Neural progenitor cell (in vitro differentiated cells): Measurements from ENCODE around the gene SLC25A4. TPM values are rescaled to one million over a fixed set of nuclear protein-coding genes. Genes with fewer than 3 reads are reported as not detected.

Experiments
- DNase-seq: peaks from one replicate; pipeline ENCODE4 v3.0.0-alpha.2; 2016; ENCODE audit warnings: low spot score
- H2AFZ ChIP-seq: fragments of 200-600 bp; sonication (generic); replicated peaks from 2 replicates; pipeline ENCODE4 v1.6.1; 2016; ENCODE audit warnings: antibody characterized with exemption
- H3F3A ChIP-seq: fragments of 200-600 bp; sonication (generic); 2 replicates; pipeline ENCODE4 v1.6.1; 2016; ENCODE audit warnings: antibody characterized with exemption, low read depth
- H3K27ac ChIP-seq: fragments of 200-600 bp; sonication (generic); 2 replicates; pipeline ENCODE4 v1.5.1; 2016; ENCODE audit warnings: mild to moderate bottlenecking
- H3K27me3 ChIP-seq: fragments of 200-600 bp; sonication (generic); 2 replicates; pipeline ENCODE4 v1.6.1; 2016; ENCODE audit warnings: mild to moderate bottlenecking, moderate library complexity
- H3K36me3 ChIP-seq: fragments of 200-600 bp; sonication (generic); 2 replicates; pipeline ENCODE4 v1.5.1; 2016
- H3K4me1 ChIP-seq: fragments of 200-600 bp; sonication (generic); 2 replicates; pipeline ENCODE4 v1.6.1; 2016; ENCODE audit warnings: mixed run types
- H3K4me2 ChIP-seq: fragments of 200-600 bp; sonication (generic); 2 replicates; pipeline ENCODE4 v1.6.1; 2016
- H3K4me3 ChIP-seq: fragments of 200-600 bp; sonication (generic); 2 replicates; pipeline ENCODE4 v1.5.1; 2016
- H3K79me2 ChIP-seq: fragments of 200-600 bp; sonication (generic); 2 replicates; pipeline ENCODE4 v1.6.1; 2016; ENCODE audit warnings: low read depth
- H3K9ac ChIP-seq: fragments of 200-600 bp; sonication (generic); 2 replicates; pipeline ENCODE4 v1.6.1; 2016
- H3K9me3 ChIP-seq: fragments of 200-600 bp; sonication (generic); 2 replicates; pipeline ENCODE4 v1.5.1; 2016; ENCODE audit warnings: low read depth
- H4K20me1 ChIP-seq: fragments of 200-600 bp; sonication (generic); 2 replicates; pipeline ENCODE4 v1.6.1; 2016; ENCODE audit warnings: low read depth
- H3K27ac Mint-ChIP-seq: 3 replicates; pipeline ENCODE4 v1.8.0; 2021; ENCODE audit warnings: mixed read lengths
- H3K27me3 Mint-ChIP-seq: 2 replicates; pipeline ENCODE4 v1.8.0; 2022; ENCODE audit warnings: low read depth, mild to moderate bottlenecking, inconsistent platforms, moderate library complexity, mixed read lengths; ENCODE audit not compliant: insufficient read depth
- H3K36me3 Mint-ChIP-seq: 3 replicates; pipeline ENCODE4 v1.8.0; 2021; ENCODE audit warnings: mixed read lengths
- H3K4me1 Mint-ChIP-seq: 3 replicates; pipeline ENCODE4 v1.8.0; 2021; ENCODE audit warnings: mixed read lengths
- H3K4me3 Mint-ChIP-seq: 3 replicates; pipeline ENCODE4 v1.8.0; 2021; ENCODE audit warnings: mild to moderate bottlenecking, moderate library complexity, mixed read lengths
- H3K9me3 Mint-ChIP-seq: 3 replicates; pipeline ENCODE4 v1.8.0; 2020; ENCODE audit warnings: mixed read lengths
- EZH2 ChIP-seq: fragments of 200-600 bp; sonication (generic); IDR thresholded peaks from 2 replicates; pipeline ENCODE4 v1.6.1; 2017; ENCODE audit warnings: antibody characterized with exemption, mild to moderate bottlenecking, moderate library complexity
- EZH2phosphoT487 ChIP-seq: fragments of 200-600 bp; sonication (generic); IDR thresholded peaks from 2 replicates; pipeline ENCODE4 v1.6.1; 2017; ENCODE audit warnings: antibody characterized with exemption
- total RNA-seq: library from RNA; depleted of rRNA; stranded (reverse); fragments of >200 nt; gene quantifications from 2 replicates; pipeline ENCODE4 v1.2.3, GENCODE V29; 2015; ENCODE audit warnings: low replicate concordance
- TF ChIP-seq, protein P1 (sequence below): fragments of 200-600 bp; sonication (generic); IDR thresholded peaks from 2 replicates; pipeline ENCODE4 v1.5.1; 2017; ENCODE audit warnings: antibody characterized with exemption, mild to moderate bottlenecking

Gene SLC25A4
- total RNA-seq, 1 donor from 2014 or later = 14.7 TPM

DNA sequence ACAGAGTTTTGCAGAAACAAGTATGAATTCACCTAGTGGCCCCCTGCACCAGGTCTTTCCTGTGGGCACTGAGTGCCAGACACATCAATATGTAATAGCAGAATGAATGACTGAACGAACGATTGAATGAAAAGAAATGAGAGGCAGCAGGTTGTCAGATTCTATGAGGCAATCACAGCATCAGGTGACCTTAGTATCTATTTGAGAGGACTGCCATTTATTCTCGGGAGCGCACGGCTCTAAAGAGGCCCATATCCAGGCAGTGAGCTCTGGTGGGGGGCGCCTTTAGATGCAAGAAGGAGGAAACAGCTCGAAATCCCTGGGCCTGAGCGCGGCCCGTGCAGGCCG is 528 bp upstream of the SLC25A4 start:
- no peak for DNase-seq
- H3K4me1 ChIP-seq = peaks cover 15% of the 10 kb centered on the region
- no peaks in the 10 kb centered on the region for H3K9me3 Mint-ChIP-seq
- TF ChIP-seq, protein P1, sequence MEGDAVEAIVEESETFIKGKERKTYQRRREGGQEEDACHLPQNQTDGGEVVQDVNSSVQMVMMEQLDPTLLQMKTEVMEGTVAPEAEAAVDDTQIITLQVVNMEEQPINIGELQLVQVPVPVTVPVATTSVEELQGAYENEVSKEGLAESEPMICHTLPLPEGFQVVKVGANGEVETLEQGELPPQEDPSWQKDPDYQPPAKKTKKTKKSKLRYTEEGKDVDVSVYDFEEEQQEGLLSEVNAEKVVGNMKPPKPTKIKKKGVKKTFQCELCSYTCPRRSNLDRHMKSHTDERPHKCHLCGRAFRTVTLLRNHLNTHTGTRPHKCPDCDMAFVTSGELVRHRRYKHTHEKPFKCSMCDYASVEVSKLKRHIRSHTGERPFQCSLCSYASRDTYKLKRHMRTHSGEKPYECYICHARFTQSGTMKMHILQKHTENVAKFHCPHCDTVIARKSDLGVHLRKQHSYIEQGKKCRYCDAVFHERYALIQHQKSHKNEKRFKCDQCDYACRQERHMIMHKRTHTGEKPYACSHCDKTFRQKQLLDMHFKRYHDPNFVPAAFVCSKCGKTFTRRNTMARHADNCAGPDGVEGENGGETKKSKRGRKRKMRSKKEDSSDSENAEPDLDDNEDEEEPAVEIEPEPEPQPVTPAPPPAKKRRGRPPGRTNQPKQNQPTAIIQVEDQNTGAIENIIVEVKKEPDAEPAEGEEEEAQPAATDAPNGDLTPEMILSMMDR = no peak
- no peak for TF ChIP-seq EZH2
- H3K36me3 Mint-ChIP-seq = peaks cover 7% of the 10 kb centered on the region
- H3K4me1 Mint-ChIP-seq = peaks cover 19% of the 10 kb centered on the region
- peaks cover 6% of the 10 kb centered on the region for H3K36me3 ChIP-seq
- no peak overlapping the region for H3K9ac ChIP-seq
- H3K4me2 ChIP-seq = peak overlapping the region; percentile 99
- peaks cover 7% of the 10 kb centered on the region for H3K27me3 ChIP-seq
- no peak overlapping the region for H3K27ac Mint-ChIP-seq
- peak overlapping the region; percentile 86 for H3K4me3 ChIP-seq
- H3K79me2 ChIP-seq = peaks cover 15% of the 10 kb centered on the region
- peaks cover 13% of the 10 kb centered on the region for H3F3A ChIP-seq
- peaks cover 29% of the 10 kb centered on the region for H4K20me1 ChIP-seq
- no peak overlapping the region for H3K27ac ChIP-seq
- H2AFZ ChIP-seq = peak overlapping the region; percentile 88
- H3K4me3 Mint-ChIP-seq = peak overlapping the region; percentile 96
- no peaks in the 10 kb centered on the region for H3K9me3 ChIP-seq
- peaks cover 4% of the 10 kb centered on the region for H3K27me3 Mint-ChIP-seq

DNA sequence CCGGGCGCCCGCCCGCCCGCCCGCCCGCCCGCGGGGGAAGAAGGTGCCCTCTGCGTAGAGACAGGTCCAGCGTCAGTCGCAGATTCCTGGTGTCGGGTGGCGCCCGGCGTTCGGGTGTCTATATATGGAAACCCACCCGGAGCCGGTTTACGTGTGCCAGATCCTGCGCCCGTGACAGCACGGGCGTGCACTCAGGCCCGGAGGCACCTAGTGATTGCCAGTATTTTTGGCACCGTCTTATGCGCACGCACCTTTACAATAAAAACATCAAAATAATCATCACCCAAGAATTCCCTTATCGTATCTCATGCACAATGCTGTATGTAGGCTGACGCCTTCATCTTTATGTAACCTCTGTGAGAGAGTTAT is 519 bp downstream of the SLC25A4 start:
- peaks cover 7% of the 10 kb centered on the region for H3K27me3 ChIP-seq
- H3K79me2 ChIP-seq = peaks cover 15% of the 10 kb centered on the region
- TF ChIP-seq, protein P1 = no peak
- no peak for TF ChIP-seq EZH2
- TF ChIP-seq EZH2phosphoT487 = no peak
- peaks cover 15% of the 10 kb centered on the region for H3K4me1 ChIP-seq
- peak overlapping the region; percentile 96 for H3K4me3 Mint-ChIP-seq
- peak overlapping the region; percentile 99 for H3K4me2 ChIP-seq
- H3K27ac ChIP-seq = no peak overlapping the region
- no peak for DNase-seq
- peak overlapping the region; percentile 48 for H3K9ac ChIP-seq
- peaks cover 4% of the 10 kb centered on the region for H3K27me3 Mint-ChIP-seq
- peaks cover 29% of the 10 kb centered on the region for H4K20me1 ChIP-seq
- H3K36me3 ChIP-seq = peaks cover 6% of the 10 kb centered on the region
- H3K27ac Mint-ChIP-seq = no peak overlapping the region
- H3K9me3 ChIP-seq = no peaks in the 10 kb centered on the region
- peaks cover 21% of the 10 kb centered on the region for H3F3A ChIP-seq
- H3K36me3 Mint-ChIP-seq = peaks cover 9% of the 10 kb centered on the region
- no peak overlapping the region for H2AFZ ChIP-seq
- H3K4me1 Mint-ChIP-seq = peaks cover 19% of the 10 kb centered on the region
- H3K4me3 ChIP-seq = peak overlapping the region; percentile 86
- H3K9me3 Mint-ChIP-seq = no peaks in the 10 kb centered on the region

DNA sequence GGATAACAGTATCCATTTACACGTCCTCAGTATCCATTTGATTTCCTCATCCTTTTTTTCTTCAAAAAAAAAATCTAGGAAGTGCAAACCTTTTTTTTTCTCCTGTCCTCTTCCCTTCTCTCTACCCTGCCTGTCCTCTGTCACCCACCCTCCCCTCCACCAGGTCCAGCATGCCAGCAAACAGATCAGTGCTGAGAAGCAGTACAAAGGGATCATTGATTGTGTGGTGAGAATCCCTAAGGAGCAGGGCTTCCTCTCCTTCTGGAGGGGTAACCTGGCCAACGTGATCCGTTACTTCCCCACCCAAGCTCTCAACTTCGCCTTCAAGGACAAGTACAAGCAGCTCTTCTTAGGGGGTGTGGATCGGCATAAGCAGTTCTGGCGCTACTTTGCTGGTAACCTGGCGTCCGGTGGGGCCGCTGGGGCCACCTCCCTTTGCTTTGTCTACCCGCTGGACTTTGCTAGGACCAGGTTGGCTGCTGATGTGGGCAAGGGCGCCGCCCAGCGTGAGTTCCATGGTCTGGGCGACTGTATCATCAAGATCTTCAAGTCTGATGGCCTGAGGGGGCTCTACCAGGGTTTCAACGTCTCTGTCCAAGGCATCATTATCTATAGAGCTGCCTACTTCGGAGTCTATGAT is 1.7 kb downstream of the SLC25A4 start:
- TF ChIP-seq, protein P1 = no peak
- no peak for TF ChIP-seq EZH2phosphoT487
- no peak for TF ChIP-seq EZH2
- Histone ChIP-seq H3K9ac (no peak overlapping the region), H3K4me1 (peaks cover 15% of the 10 kb centered on the region), H2AFZ (no peak overlapping the region), H3K4me2 (peak overlapping the region; percentile 99), H3K4me3 (peak overlapping the region; percentile 86), H4K20me1 (peaks cover 29% of the 10 kb centered on the region), H3K9me3 (no peaks in the 10 kb centered on the region), H3K79me2 (peaks cover 15% of the 10 kb centered on the region), H3K27me3 (peaks cover 7% of the 10 kb centered on the region), H3K27ac (no peak overlapping the region), H3F3A (peaks cover 25% of the 10 kb centered on the region), H3K36me3 (peaks cover 6% of the 10 kb centered on the region)
- Mint-ChIP-seq H3K4me1 (peaks cover 19% of the 10 kb centered on the region), H3K4me3 (peak overlapping the region; percentile 75), H3K27ac (no peak overlapping the region), H3K9me3 (no peaks in the 10 kb centered on the region), H3K36me3 (peaks cover 12% of the 10 kb centered on the region), H3K27me3 (peaks cover 4% of the 10 kb centered on the region)
- no peak for DNase-seq
